GM19455 (cell line): ENCODE measurements around the gene SCYGR5.
"Not testable (repeated sequence)": the region's sequence is repeated elsewhere in the genome, so short reads cannot be mapped to it uniquely, and the experiment has no call there.

Experiments
- ATAC-seq: cut with Tn5 transposase; IDR thresholded peaks from one replicate; pipeline ENCODE4 v1.9.1; 2021; ENCODE audit not compliant: unreplicated experiment

The SCYGR5 gene

DNA sequence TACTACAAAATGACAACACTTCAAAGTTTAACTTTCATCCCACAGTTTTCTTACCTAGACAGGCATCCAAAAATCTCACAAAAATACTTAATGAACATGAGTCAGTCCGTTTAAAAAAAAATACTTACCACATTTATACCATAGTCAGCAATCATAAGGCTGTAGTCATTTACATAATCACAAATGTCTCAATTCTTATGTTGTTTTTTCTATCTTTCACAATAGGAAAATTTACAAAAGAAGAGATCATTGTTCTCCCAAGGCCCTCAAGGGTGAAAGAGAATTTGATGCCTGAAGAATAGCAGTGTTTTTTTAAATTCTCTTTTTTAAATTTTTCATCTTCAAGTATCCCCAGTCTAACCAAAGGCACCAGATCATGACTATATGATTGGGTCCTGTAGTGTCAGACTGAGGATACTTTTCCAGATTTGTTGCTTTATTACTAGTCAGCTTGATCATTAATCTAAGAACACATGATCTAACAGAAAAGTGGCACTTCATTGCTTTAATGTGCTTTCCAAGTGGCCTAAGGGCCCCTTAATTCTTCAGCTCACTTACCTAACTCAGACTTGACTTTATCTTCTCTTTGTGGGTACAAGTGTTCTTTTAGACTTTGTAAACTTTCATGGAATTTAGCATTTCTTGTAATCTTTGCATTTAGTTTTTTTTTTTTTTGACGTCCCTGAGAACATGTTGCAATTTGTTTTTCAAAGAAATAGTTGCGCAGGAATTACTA, 4.7 kb downstream of the SCYGR5 start:
- no peak for ATAC-seq

DNA sequence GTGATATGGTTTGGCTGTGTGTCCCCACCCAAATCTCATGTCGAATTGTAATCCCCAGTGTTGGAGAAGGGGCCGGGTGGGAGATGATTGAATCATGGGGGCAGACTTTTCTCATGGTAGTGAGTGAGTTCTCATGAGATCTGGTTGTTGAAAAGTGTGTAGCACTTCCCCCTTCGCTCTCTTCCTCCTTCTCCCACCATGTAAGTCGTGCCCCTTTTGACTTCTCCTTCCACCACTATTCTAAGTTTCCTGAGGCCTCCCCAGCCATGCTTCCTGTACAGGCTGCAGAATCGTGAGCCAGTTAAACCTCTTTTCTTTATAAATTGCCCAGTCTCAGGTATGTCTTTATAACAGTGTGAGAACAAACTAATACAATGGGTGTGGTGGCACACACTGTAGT, 7.0 kb downstream of the SCYGR5 start:
- not testable (repeated sequence) for ATAC-seq

DNA sequence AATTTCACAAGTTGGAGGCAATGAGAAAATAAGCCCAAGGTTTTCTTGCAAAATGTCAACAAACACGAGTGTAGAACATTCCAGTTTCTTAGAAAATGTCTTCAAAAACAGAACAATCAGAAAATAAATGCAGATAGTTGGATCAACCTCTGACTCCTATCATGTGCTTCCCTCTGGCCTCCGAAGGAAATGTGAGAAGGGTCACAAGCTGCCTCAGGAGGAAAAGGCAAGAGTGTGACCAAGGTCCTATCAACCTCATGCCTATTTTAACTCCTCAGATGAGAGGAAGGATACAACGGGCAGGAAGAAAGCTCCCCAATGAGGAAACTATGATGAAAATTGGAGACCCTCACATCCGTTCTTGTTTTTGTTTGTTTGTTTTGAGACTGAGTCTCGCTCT, 7.9 kb downstream of the SCYGR5 start:
- no peak for ATAC-seq

DNA sequence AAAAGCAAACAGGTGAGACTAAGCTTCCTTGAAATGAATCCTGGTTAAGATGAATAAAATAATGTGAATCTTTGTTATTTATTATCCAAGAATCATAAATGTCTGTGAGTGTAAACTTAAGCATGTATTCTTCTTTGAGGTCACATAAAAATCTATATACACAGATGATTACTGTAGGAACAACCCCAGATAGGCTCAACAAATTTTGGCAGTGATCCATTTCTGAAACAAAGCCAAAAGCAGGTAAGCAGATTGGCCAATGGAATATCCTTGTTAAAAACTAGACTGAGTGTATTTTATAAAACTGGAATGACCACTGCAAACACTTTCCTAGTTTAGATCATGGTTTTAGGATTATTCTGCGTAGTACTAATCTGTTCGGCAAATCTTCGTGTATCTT, 11.3 kb downstream of the SCYGR5 start:
- no peak for ATAC-seq

DNA sequence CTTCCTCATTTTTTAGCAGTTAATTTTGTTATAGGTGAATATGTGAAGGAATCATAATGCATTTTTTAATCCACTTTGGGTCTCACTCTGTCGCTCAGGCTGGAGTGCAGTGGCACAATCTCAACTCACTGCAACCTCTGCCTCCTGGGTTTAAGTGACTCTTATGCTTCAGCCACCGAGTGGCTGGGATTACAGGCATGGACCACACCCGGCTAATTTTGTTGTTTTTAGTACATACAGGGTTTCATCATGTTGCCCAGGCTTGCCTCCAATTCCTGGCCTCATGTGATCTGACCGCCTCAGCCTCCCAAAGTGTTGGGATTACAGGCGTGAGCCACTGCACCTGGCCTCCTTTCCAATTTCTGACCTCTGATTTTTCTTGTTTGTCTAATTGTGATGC, 17.7 kb downstream of the SCYGR5 start:
- ATAC-seq = no peak

DNA sequence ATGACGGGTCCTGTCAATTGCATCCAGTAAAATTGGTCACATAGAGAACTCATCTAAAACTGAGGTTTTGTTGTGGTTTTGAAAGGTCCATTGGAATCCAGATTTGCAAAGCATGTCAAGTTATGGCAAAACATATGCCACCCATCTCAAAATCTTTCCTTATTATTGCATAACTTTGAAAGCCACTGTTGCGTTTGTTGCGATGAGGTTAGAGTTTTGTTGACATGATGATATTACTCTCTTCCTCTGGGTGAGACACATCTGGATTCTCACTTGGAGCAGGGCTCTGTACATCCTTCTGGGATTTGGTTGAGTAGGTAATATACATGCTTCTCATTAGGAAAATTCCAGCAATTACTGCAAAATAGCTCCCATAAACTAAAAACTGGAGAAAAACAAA, 20.6 kb downstream of the SCYGR5 start:
- ATAC-seq = no peak

DNA sequence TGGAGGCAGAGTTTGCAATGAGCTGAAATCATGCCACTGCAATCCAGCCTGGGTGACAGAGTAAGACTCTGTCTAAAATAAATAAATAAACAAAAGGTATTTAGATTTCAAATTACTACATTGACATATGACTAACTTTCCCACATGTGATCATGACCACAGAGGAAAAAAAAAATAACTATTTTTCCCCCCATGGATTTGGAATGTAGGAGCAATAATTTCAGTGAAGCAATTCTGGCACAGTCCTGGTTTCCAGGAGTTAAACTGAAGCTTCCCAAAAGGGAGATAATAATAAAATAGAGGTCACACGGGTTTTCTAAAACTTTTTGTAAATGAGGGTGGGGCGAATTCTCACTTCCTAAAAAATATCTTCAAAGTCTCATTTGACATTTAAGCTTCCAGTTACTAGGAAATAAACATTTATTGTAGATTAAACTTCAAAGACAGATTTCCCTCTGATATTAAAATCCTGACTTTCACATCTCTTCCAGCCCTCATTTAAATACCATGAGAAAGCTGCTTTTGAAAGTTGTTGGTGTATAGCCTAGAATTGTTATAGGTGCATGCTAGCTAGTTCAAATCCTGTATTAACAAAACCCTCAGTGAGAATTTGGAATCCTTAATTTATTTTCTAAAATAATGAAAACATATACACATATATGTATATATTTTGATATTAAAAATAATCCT, 30.5 kb downstream of the SCYGR5 start:
- ATAC-seq = no peak

DNA sequence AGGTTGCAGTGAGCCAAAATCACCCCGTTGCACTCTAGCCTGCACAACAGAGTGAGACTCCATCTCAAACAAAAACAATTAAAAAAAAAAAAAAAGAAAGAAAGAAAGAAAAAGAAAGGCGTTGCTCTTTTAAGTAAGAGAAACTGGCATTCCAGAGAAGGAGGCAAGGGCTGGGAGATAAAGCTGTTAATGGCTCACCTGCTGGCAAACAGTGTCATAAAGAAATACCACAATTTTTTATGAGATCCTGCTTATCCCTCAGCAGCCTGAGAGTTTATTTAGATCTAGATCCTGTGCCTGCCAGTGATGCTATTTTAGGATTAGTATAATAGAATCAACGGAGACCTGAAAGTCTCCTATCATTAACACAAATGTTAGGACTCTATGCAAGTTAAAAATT, 35.0 kb downstream of the SCYGR5 start:
- ATAC-seq = no peak

DNA sequence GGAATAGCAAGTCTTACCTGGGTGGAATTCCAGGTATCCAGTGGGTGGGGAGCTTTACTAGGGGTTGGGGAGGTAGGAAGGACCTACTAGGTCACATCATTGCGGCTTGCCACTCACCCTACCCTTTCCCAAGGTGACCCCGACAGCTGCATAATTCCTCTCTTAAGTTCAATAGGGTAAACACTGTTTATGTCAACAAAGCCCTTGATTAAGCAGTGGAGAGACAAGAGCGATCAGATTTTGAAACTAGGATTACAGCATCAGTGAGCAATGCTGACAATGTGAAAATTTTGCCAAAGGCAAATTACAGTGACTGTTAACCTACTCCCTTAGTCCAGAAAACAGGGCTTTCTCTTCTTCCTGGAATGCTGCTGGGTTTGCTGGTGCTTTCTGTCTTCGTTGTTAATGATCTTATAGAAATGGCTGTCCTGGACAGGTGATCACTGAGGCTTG, 36.7 kb downstream of the SCYGR5 start:
- ATAC-seq = no peak

DNA sequence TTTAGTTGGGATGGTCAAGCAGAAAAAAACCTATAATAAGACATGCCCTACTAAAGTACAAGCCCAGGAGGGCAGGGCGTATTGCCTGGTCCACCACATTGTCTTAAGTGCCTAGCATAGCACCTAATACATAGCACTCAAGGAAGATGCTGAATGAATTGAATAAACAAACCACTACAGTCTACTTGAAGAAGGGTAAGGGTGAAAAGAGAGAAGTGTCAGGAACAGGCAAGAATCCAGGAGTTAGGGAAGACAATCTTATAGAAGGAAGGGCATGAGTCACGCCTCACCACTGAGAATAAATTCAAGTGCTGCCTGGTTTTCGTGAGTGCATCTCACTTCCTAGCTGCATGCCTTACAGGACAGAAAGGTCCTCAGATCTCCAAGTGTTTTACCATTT, 37.4 kb downstream of the SCYGR5 start:
- no peak for ATAC-seq

DNA sequence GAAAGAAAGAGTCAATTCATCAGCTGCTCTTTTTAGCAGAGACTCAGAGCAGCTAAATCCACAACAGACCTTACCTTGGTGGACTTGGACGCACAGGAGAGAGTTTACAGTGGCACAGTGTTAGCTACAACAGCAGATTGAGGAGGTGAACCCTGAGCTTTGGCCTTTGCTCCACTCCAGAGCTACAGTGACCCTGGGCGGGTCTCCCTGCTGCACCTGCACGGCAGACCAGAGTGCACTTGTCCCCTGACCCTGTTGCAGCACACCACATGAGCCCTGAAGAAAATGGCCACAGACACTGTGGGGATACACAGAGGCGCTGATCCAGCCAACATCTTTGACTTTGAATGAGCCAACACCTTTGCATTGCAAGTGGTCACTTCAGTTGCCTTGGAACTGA, 40.3 kb downstream of the SCYGR5 start:
- ATAC-seq = no peak

DNA sequence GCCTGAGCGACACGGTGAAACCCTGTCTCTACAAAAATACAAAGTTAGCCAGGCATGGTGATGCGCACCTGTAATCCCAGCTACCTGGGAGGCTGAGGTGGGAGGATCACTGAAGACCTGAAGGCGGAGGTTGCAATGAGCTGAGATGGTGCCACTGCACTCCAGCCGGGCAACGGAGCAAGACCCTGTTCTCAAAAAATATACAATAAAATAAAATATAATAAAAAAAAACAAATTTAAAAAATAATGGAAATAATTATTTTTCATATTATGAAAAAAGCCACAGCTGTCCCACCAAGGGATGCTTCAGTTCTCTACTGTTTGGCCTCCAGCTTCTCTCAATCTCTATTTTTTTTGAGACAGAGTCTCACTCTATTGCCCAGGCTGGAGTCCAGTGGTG, 40.8 kb downstream of the SCYGR5 start:
- ATAC-seq = no peak

DNA sequence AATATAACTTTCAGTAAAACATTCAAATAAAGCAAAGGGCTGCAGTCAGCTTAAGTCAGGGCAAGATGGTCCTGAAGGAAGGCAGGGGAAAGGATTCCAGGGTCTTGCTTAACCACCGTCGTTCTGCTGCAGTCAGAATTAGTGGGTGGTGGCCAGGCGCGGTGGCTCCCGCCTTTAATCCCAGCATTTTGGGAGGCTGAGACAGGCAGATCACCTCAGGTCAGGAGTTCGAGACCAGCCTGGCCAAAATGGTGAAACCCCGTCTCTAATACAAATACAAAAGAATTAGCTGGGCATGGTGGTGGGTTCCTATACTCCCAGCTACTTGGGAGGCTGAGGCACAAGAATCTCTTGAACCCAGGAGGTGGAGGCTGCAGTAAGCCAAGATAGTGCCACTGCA, 44.4 kb downstream of the SCYGR5 start:
- ATAC-seq = no peak

DNA sequence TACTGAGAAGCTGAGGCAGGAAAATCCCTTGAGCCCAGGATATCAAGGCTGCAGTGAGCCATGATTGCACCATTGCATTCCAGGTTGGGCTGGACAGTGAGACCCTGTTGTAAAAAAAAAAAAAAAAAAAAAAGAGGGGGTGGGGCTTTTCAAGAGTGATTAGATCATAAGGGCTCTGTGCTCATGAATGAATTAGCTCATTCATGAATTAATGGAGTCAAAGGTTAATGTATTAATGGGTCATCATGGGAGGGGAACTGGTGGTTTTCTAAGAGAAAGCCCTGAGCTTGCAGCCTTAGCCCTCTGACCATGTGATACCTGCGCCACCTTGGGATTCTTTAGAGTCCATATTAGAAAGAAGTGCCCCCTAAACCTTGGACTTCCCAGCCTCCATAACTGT, 46.7 kb downstream of the SCYGR5 start:
- ATAC-seq = no peak

DNA sequence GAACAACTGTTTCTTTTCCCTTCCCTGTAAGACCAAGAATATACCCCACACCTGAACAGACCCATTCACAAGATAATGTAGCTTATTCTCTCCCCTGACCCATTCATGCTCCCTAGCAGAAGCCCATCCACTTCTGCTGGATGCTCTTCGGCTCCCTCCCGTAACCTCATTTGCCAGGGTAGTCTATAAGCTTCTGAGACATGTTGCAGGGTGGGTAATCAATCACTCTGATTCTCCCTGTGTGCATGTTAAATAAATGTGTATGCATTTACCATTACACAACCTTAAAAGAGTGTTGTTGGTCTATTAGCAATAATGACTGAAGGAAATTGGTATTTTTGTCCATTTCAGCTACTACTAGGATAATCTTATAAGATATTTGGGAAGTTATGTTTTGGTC, 49.9 kb downstream of the SCYGR5 start:
- no peak for ATAC-seq
